ENCODE results near the gene TUT4.

TUT4 gene

DNA sequence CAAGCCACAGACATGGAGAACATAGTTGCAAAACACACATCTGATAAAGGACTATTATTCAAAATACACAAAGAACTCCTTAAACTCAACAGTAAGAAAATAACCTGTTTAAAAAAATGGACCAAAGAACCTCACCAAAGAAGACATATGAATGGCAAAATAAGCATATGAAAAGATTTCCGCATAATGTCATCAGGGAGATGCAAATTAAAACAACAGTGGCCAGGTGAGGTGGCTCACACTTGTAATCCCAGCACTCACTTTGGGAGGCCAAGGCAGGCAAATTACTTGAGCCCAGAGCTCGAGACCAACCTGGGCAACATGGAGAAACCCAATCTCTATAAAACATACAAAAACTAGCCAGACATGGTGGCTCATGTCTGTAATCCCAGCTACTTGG, 98.1 kb downstream of the TUT4 start:
- TF ChIP-seq POLR2AphosphoS5 (IDR thresholded peaks at IDR 0.05; ENCODE audit: low read depth, low read length): no peak
- TF ChIP-seq TAF1 (IDR thresholded peaks at IDR 0.05; ENCODE audit: borderline replicate concordance, insufficient read depth, low read length): no peak
- no peak for TF ChIP-seq FOXP2 (optimal IDR thresholded peaks at IDR 0.05; ENCODE audit: borderline replicate concordance, extremely low read depth, extremely low read length, insufficient read depth)
- TF ChIP-seq, protein P1, sequence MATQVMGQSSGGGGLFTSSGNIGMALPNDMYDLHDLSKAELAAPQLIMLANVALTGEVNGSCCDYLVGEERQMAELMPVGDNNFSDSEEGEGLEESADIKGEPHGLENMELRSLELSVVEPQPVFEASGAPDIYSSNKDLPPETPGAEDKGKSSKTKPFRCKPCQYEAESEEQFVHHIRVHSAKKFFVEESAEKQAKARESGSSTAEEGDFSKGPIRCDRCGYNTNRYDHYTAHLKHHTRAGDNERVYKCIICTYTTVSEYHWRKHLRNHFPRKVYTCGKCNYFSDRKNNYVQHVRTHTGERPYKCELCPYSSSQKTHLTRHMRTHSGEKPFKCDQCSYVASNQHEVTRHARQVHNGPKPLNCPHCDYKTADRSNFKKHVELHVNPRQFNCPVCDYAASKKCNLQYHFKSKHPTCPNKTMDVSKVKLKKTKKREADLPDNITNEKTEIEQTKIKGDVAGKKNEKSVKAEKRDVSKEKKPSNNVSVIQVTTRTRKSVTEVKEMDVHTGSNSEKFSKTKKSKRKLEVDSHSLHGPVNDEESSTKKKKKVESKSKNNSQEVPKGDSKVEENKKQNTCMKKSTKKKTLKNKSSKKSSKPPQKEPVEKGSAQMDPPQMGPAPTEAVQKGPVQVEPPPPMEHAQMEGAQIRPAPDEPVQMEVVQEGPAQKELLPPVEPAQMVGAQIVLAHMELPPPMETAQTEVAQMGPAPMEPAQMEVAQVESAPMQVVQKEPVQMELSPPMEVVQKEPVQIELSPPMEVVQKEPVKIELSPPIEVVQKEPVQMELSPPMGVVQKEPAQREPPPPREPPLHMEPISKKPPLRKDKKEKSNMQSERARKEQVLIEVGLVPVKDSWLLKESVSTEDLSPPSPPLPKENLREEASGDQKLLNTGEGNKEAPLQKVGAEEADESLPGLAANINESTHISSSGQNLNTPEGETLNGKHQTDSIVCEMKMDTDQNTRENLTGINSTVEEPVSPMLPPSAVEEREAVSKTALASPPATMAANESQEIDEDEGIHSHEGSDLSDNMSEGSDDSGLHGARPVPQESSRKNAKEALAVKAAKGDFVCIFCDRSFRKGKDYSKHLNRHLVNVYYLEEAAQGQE (IDR thresholded peaks at IDR 0.05; ENCODE audit: insufficient read depth in 1 of 2, low read depth in 2 of 2, low read length in 2 of 2): no peak
- TF ChIP-seq SIN3A (IDR thresholded peaks at IDR 0.05; ENCODE audit: borderline replicate concordance, insufficient read depth, low read length): no peak

DNA sequence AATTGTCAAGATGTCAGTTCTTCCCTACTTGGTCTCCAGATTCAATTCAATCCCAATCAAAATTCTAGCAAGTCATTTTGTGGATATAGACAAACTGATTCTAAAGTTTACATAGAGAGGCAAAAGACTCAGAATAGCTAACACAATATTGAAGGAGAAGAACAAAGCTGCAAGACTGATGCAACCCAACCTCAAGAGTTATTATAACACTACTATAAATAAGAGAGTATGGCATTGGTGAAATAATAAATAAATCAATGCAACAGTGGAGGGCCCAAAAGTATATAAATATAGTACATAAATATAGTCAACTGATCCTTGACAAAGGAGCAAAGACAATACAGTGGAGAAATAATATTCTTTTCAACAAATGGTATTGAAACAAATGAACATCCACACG, 98.8 kb downstream of the TUT4 start:
- TF ChIP-seq POLR2AphosphoS5 (IDR thresholded peaks at IDR 0.05; ENCODE audit: low read depth, low read length): no peak
- no peak for TF ChIP-seq TAF1 (IDR thresholded peaks at IDR 0.05; ENCODE audit: borderline replicate concordance, insufficient read depth, low read length)
- TF ChIP-seq, protein P1 (IDR thresholded peaks at IDR 0.05; ENCODE audit: insufficient read depth in 1 of 2, low read depth in 2 of 2, low read length in 2 of 2): no peak
- no peak for TF ChIP-seq FOXP2 (optimal IDR thresholded peaks at IDR 0.05; ENCODE audit: borderline replicate concordance, extremely low read depth, extremely low read length, insufficient read depth)
- no peak for TF ChIP-seq SIN3A (IDR thresholded peaks at IDR 0.05; ENCODE audit: borderline replicate concordance, insufficient read depth, low read length)

DNA sequence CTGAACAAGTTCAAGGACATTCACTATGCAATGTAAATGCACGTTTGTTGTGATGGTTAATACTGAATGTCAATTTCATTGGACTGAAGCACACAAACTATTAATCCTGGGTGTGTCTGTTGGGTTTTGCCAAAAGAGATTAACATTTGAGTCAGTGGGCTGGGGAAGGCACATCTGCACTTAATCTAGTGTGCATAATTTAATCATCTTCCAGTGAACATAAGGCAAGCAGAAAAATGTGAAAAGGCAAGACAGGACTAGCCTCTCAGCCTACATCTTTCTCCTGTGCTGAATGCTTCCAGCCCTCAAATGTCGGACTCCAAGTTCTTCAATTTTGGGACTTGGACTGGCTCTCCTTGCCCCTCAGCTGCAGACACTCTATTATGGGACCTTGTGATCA, 108.4 kb downstream of the TUT4 start:
- no peak for TF ChIP-seq SIN3A (IDR thresholded peaks at IDR 0.05; ENCODE audit: borderline replicate concordance, insufficient read depth, low read length)
- TF ChIP-seq POLR2AphosphoS5 (IDR thresholded peaks at IDR 0.05; ENCODE audit: low read depth, low read length): no peak
- no peak for TF ChIP-seq FOXP2 (optimal IDR thresholded peaks at IDR 0.05; ENCODE audit: borderline replicate concordance, extremely low read depth, extremely low read length, insufficient read depth)
- TF ChIP-seq TAF1 (IDR thresholded peaks at IDR 0.05; ENCODE audit: borderline replicate concordance, insufficient read depth, low read length): no peak
- TF ChIP-seq, protein P1 (IDR thresholded peaks at IDR 0.05; ENCODE audit: insufficient read depth in 1 of 2, low read depth in 2 of 2, low read length in 2 of 2): no peak

DNA sequence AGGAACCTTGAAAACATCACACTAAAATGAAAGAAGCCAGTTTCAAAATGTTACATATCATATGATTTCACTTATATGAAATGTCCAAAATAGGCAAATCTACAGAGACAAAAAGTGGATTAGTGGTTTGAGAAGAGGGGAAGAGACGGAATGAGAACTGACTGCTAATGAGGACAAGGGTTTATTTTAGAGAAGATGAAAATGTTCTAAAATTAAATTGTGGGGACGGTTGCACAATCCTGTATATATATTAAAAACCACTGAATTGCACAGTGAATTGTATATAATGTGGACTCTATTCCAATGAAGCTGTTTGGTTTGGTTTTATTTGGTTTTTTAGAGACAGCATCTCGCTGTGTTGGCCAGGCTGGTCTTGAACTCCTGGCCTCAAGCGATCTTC, 112.9 kb downstream of the TUT4 start:
- TF ChIP-seq TAF1 (IDR thresholded peaks at IDR 0.05; ENCODE audit: borderline replicate concordance, insufficient read depth, low read length) (no peak), FOXP2 (optimal IDR thresholded peaks at IDR 0.05; ENCODE audit: borderline replicate concordance, extremely low read depth, extremely low read length, insufficient read depth) (no peak)
- TF ChIP-seq, protein P1 (IDR thresholded peaks at IDR 0.05; ENCODE audit: insufficient read depth in 1 of 2, low read depth in 2 of 2, low read length in 2 of 2): no peak

DNA sequence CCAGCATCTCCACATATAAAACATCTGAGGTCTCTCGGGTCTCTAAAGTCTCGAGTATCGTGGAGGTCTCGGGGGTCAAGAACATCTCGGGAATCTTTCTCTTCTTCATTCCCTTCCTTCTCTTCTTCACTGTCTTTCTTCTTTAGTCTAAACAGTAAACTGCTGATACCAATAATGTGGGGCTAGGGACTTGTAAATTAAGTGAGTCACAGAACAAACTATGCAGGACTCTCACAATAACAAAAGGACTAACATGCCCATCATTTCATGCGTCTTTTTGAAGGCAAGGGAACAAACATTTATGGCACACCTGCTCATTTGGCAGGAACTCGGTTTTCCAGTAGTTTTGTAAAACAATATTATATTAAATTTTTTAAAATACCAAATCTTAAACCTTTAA, 116.1 kb downstream of the TUT4 start:
- TF ChIP-seq FOXP2 (optimal IDR thresholded peaks at IDR 0.05; ENCODE audit: borderline replicate concordance, extremely low read depth, extremely low read length, insufficient read depth) (no peak), POLR2AphosphoS5 (IDR thresholded peaks at IDR 0.05; ENCODE audit: low read depth, low read length) (no peak), TAF1 (IDR thresholded peaks at IDR 0.05; ENCODE audit: borderline replicate concordance, insufficient read depth, low read length) (no peak), SIN3A (IDR thresholded peaks at IDR 0.05; ENCODE audit: borderline replicate concordance, insufficient read depth, low read length) (no peak)
- TF ChIP-seq, protein P1 (IDR thresholded peaks at IDR 0.05; ENCODE audit: insufficient read depth in 1 of 2, low read depth in 2 of 2, low read length in 2 of 2): no peak

Data from PFSK-1 (cell line).